Measurements from ENCODE around the gene GALNT11. TPM values are rescaled to one million over a fixed set of nuclear protein-coding genes. Genes with fewer than 3 reads are reported as not detected.

Gene GALNT11
- total RNA-seq (2014; rRNA removed; shearing (Covaris generic); ENCODE audit: low replicate concordance): 16.6 and 16.7 TPM in 2 replicates

GRCh38 chr7:152025077-152025936, at the start of gene GALNT11:
Gene GALNT11, plus strand, starts transcription at chr7:152025674. Its CDS starts 68,554 bp downstream, at chr7:152094228.
- H3K27me3 ChIP-seq: no peaks in the 10 kb centered on the region
- H3K9me3 ChIP-seq: no peaks in the 10 kb centered on the region
- H3K36me3 ChIP-seq: peaks cover 5% of the 10 kb centered on the region; the same call in 1 of the 2 replicates
- H3K4me3 ChIP-seq: peak within 1 kb of the TSS; percentile 74
- DNase-seq: peak; percentile 75

GRCh38 chr7:151978616-151979015, 46.9 kb upstream of the GALNT11 start:
- Histone ChIP-seq H3K4me3 (no peak overlapping the region), H3K27me3 (no peaks in the 10 kb centered on the region), H3K9me3 (no peaks in the 10 kb centered on the region), H3K36me3 (no peaks in the 10 kb centered on the region)
- no peak for DNase-seq

- Histone ChIP-seq H3K9me3 (no peaks in the 10 kb centered on the region), H3K27me3 (no peaks in the 10 kb centered on the region), H3K4me3 (no peak overlapping the region), H3K36me3 (no peaks in the 10 kb centered on the region)
- no peak for DNase-seq
Measured at GRCh38 chr7:151981223-151981622, 44.3 kb upstream of the GALNT11 start.

GRCh38 chr7:151982806-151983205, 42.7 kb upstream of the GALNT11 start:
- Histone ChIP-seq H3K27me3 (no peaks in the 10 kb centered on the region), H3K4me3 (no peak overlapping the region), H3K9me3 (no peaks in the 10 kb centered on the region), H3K36me3 (no peaks in the 10 kb centered on the region)
- DNase-seq: no peak

GRCh38 chr7:151984612-151985011, 40.9 kb upstream of the GALNT11 start:
- Histone ChIP-seq H3K9me3 (no peaks in the 10 kb centered on the region), H3K4me3 (no peak overlapping the region), H3K36me3 (no peaks in the 10 kb centered on the region), H3K27me3 (no peaks in the 10 kb centered on the region)
- no peak for DNase-seq

- Histone ChIP-seq H3K9me3 (no peaks in the 10 kb centered on the region), H3K27me3 (no peaks in the 10 kb centered on the region; the same call in 1 of the 2 replicates), H3K4me3 (no peak overlapping the region), H3K36me3 (no peaks in the 10 kb centered on the region)
- DNase-seq: peak; percentile 22
Measured at GRCh38 chr7:151987748-151988529, 37.5 kb upstream of the GALNT11 start.

- Histone ChIP-seq H3K36me3 (no peaks in the 10 kb centered on the region), H3K9me3 (no peaks in the 10 kb centered on the region), H3K4me3 (no peak overlapping the region), H3K27me3 (no peaks in the 10 kb centered on the region; the same call in 1 of the 2 replicates)
- DNase-seq: peak; percentile 20
Measured at GRCh38 chr7:151992375-151992774, 33.1 kb upstream of the GALNT11 start.

GRCh38 chr7:151993977-151994676, 31.3 kb upstream of the GALNT11 start:
- H3K4me3 ChIP-seq: no peak overlapping the region
- H3K9me3 ChIP-seq: no peaks in the 10 kb centered on the region
- no peaks in the 10 kb centered on the region; the same call in 1 of the 2 replicates for H3K27me3 ChIP-seq
- no peaks in the 10 kb centered on the region for H3K36me3 ChIP-seq
- no peak for DNase-seq

- Histone ChIP-seq H3K36me3 (no peaks in the 10 kb centered on the region), H3K4me3 (no peak overlapping the region), H3K9me3 (no peaks in the 10 kb centered on the region), H3K27me3 (no peaks in the 10 kb centered on the region)
- no peak for DNase-seq
Measured at GRCh38 chr7:151999424-152000090, 25.9 kb upstream of the GALNT11 start.

- Histone ChIP-seq H3K27me3 (no peaks in the 10 kb centered on the region), H3K9me3 (no peaks in the 10 kb centered on the region), H3K4me3 (no peak overlapping the region), H3K36me3 (no peaks in the 10 kb centered on the region)
- no peak for DNase-seq
Measured at GRCh38 chr7:152000191-152000590, 25.3 kb upstream of the GALNT11 start.

GRCh38 chr7:152006336-152006735, 19.1 kb upstream of the GALNT11 start:
- Histone ChIP-seq H3K4me3 (no peak overlapping the region), H3K27me3 (no peaks in the 10 kb centered on the region), H3K36me3 (no peaks in the 10 kb centered on the region), H3K9me3 (no peaks in the 10 kb centered on the region)
- no peak for DNase-seq

- Histone ChIP-seq H3K9me3 (no peaks in the 10 kb centered on the region), H3K36me3 (no peaks in the 10 kb centered on the region), H3K27me3 (no peaks in the 10 kb centered on the region), H3K4me3 (no peak overlapping the region)
- peak; percentile 6 for DNase-seq
Measured at GRCh38 chr7:152011860-152012259, 13.6 kb upstream of the GALNT11 start.

GRCh38 chr7:152013230-152013629, 12.2 kb upstream of the GALNT11 start:
- Histone ChIP-seq H3K4me3 (no peak overlapping the region), H3K27me3 (no peaks in the 10 kb centered on the region), H3K9me3 (no peaks in the 10 kb centered on the region), H3K36me3 (no peaks in the 10 kb centered on the region)
- no peak for DNase-seq

GRCh38 chr7:152013974-152014373, 11.5 kb upstream of the GALNT11 start:
- Histone ChIP-seq H3K36me3 (no peaks in the 10 kb centered on the region), H3K4me3 (no peak overlapping the region), H3K9me3 (no peaks in the 10 kb centered on the region), H3K27me3 (no peaks in the 10 kb centered on the region)
- DNase-seq: no peak

- Histone ChIP-seq H3K27me3 (no peaks in the 10 kb centered on the region), H3K36me3 (no peaks in the 10 kb centered on the region), H3K9me3 (no peaks in the 10 kb centered on the region), H3K4me3 (no peak overlapping the region)
- no peak for DNase-seq
Measured at GRCh38 chr7:152014722-152015121, 10.8 kb upstream of the GALNT11 start.

- Histone ChIP-seq H3K36me3 (no peaks in the 10 kb centered on the region), H3K27me3 (no peaks in the 10 kb centered on the region), H3K4me3 (no peak overlapping the region), H3K9me3 (no peaks in the 10 kb centered on the region)
- DNase-seq: no peak
Measured at GRCh38 chr7:152015600-152015999, 9.9 kb upstream of the GALNT11 start.

All from MG63 (cell line).